NCI-H524 (cell line): Measurements from ENCODE around the gene SNX20.

Experiments
- DNase-seq, 2 experiments: peaks; one replicate each; lab custom pipeline; 2025; lab: John Stamatoyannopoulos, UW

Gene SNX20

DNA sequence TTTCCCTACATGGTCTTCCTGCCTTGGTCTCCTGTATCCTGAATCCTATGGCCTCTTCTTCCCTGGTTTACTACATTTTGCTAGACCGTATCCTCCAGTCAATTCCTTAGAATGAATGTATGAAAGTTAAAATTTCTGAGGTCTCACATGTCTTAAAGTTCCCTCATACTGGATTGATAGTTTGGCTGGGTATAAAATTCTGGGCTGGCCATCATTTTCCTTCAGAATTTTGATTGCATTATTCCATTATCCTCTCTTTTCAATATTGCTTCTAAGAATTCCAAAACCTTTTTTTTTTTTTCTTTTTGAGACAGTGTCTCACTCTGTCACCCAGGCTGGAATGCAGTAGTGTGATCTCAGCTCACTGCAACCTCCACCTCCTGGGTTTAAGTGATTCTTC lies 23.1 kb upstream of the SNX20 start:
- DNase-seq = no peak

DNA sequence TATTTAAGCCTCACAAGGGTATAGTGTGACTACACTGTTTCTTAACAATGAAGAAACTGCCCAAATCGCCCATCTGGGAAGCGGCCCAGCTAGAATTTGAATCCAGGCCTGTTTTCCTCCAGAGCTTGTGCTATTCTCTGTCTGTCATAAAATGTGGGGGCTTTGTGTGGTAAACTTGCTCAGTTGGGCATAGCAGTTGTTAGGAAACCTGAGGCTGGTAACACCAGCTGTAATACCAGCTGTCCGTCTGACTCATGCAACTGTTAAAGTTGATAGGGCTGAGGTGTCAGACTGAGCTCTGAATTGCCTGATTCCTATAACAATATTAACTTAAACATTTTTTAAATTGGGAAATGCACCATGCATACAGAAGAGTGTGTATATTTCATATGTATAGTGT lies 21.6 kb upstream of the SNX20 start:
- peak; percentile 53 to 89 for DNase-seq

DNA sequence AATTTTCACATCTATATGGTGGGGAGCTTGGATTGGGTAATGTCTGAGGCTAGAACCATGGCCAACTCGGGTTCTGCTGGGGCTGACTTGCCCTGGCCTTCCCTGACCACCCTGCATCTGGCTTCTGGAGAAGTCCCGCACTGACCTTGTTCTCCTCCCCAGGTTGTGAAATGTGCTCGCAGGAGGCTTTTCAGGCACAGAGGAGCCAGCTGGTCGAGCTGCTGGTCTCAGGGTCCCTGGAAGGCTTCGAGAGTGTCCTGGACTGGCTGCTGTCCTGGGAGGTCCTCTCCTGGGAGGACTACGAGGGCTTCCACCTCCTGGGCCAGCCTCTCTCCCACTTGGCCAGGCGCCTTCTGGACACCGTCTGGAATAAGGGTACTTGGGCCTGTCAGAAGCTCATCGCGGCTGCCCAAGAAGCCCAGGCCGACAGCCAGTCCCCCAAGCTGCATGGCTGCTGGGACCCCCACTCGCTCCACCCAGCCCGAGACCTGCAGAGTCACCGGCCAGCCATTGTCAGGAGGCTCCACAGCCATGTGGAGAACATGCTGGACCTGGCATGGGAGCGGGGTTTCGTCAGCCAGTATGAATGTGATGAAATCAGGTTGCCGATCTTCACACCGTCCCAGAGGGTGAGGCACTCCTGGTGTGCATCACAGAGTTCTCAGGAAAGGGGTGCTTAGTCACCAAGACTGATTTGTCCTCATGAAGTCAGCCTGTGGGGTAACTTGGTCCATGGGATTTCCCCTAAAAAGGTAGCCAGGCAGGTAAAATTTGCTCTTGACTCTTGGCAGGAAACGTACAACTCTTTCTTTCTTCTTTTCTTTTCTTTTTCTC lies 18.4 kb upstream of the SNX20 start:
- DNase-seq = no peak

DNA sequence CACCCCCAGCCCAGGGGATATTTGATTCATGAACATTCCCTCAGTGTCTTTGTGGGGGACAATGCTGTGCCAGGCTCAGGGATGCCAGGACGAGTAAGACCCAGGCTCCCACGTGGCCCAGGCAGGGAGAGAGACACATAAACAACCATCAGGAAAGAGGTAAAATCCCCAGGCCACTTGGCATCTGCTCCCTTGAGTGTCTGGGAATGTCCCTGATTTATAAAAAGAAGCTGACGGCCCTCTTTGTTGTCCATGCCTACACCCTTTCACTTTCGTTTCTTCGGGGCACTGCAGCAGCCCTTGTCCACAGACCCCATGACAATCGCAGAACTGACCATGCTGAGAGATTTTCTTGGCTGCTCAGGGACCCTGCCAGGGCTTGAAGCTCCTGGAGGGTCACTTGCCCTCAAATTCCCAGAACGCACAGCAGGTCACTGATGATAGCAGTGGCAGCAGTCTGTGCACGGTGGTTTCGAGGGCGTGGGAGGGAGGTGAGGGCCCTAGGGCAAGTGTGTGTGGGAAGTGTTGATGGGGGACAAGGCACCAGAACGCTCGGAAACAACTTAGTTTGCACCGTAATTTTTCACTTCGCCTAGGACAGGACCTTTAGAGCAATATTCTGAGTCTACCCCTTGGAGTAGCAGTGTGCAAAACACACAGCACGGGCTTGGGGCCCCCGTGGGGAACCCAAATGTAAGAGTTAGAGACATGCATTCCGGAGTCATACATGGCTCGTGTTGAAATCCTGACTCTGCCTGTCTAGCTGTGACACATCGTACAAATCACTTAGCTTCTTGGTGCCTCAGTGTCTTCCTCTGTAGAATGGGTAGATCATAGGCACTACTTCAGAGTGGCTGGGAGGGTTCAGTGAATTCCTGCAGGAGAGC lies 17.0 kb upstream of the SNX20 start:
- DNase-seq = no peak

DNA sequence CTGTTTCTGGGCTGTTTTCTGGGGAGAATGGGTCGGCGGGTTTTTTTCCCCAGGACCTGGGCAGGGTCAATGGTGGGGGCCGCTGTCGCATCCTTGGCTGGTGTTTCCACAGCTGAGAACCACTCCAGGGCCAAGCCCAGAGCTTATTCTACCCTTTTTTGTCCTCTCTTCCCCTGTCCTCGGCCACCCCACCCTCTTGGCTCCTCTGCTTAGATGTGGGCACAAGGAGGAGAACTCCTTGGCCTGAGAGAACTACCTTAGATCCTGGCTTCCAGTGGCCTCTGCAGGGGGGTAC lies 16.3 kb upstream of the SNX20 start:
- DNase-seq = no peak

DNA sequence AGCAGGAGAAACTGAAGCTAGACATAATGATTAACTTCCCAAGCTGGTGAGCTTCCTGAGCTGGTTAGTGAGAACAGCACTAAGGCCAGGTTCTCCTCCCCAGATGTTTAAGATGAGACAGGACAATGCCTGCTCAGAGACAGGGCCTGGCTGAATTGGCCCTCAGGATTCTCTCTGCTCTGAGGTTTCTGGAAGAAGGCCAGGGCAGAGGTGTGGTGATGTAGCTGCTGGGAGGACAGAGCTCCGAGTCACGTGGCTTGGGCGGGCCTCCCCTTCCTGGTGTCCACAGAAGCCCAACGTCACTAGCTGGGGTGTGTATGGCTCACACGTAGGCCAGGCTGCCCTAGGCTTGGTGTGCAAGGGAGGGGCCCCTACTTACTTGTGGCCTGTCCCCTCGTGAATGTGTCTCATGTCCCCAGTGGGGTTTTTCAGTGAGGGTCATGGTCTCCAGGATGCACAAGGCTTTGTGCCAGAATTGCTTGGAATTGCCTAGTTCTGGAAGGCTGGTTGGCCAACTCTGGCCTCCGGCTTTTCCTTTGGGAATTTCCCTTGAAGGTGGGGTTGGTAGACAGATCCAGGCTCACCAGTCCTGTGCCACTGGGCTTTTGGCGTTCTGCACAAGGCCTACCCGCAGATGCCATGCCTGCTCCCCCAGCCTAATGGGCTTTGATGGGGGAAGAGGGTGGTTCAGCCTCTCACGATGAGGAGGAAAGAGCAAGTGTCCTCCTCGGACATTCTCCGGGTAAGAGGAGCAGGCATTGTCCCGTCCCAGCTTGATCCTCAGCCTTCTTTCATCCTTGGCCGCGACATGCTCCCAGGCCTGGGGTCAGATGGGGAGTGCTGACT lies 15.7 kb upstream of the SNX20 start:
- DNase-seq = no peak

DNA sequence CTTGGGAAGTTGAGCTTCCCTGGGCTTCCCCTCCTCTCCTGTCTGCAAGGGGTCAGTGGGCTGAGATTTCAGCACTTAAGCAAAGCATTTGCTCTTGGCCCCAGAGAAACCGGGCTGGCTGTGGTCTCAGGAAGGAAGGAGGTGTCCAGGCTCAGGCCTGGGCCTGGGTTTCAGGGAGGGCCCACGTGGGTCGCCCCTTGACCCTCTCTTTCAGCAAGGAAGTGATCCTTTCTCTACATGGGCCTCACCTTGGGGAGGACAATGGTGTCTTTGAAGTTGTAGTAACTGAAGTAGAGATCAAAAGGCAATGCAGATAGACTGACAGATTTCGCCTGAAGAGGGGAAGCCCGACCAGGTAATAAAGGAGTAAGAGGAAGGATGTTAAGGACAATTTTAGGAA lies 15.0 kb upstream of the SNX20 start:
- DNase-seq = no peak

DNA sequence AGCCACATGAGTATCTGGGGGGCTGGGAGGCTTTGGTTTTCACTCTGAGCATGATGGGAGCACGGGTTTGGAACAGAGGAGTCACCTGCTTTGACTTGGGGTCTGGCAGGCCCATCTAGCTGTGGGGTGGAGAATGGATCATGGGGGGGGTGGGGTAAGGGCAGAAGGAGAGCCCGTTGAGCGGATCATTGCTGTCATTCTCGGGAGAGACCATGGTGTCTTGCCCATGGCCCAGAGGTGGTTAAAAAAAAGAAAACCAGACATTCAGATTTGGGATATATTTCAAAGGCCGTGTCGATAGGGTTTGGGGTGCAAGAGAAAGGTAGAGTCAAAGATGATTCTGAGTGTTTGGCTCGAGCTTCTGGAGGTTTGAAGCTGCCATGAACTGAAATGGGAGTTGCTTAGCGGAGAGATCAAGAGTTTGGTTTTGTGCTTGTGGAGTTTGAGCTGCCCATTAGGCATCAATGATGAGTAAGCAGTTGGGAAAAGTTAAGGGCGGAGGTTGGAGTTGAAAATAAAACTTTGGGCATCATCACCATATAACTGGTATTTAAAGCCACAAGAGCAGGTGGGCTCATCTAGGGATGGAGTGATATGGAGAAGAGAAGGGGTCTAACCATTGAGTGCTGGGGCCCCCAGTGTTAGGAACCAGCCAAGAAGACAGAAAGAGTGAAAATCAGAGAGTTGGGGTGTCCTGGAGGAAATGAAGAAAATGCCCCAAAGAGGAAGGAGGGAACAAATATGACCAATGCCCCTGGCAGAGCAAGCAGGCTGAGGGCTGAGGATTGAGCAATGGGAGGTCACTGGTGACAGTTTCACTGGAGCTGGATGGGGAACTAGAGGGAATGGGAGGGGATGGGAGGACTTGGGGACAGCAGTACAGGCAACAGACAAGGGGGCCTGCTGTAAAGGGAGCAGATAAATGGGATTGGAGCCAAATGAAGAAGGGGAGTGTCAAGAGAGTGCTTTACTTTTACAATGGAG lies 14.2 kb upstream of the SNX20 start:
- DNase-seq = no peak

DNA sequence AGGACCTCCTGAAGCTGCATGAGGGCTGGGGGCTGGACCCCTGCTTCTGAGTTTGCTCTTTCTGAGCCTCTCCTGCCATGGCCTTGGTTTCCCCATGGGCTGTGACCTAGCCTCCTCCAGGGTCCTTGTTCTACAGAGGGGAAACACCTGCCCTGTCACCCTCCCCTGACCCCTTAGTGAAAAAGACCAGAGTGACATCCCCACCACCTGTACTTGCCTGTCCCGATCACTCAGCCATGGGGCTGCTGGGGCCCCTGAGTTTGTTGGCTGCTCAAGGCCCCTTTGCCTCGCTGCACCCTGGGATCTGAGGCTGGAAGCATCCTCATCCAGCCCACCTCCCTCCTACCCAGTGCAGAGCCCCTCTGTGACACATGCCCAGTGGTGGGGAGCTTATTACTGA lies 13.1 kb upstream of the SNX20 start:
- DNase-seq = no peak

DNA sequence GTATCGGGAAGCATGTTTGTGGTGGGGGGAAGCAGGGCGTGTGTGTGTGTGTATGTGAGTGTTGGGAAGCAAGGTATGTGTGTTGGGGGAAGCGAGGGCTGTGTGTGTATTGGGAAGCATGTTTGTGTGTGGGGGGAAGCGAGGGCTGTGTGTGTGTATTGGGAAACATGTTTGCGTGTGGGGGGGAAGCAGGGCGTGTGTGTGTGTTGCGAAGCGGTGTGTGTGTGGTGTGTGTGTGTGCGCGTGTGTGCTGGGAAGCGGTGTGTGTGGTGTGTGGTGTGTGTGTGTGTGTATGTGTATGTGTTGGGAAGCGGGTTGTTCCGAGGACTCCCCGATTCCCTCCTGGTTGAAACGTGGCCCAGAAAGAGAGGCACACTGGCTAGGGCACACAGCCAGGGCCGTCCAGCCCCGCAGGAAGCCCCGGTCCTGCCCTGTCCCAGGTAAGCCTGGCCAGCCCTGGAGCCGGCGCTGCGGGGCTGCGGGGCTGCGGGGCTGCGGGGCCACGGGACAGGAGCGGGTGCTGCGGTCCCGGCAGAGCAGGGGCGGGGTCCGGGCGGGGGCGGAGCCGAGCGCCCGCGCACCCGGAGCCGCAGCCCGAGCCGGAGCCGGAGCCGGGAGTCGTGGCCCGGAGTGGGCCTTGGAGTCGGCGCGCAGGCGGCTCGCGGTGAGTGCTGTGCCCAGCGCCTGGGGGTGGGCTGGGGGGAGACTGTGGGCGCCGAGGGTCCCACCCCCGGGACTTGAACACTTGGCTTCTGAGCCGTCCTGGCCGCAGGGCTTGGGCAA lies 12.1 kb upstream of the SNX20 start, which contains the start of gene NOD2:
NOD2 (plus strand) TSS at position 608 of the 783 bp plus-strand sequence. CDS start 5,890 bp downstream, outside the sequence.
- DNase-seq = no peak

DNA sequence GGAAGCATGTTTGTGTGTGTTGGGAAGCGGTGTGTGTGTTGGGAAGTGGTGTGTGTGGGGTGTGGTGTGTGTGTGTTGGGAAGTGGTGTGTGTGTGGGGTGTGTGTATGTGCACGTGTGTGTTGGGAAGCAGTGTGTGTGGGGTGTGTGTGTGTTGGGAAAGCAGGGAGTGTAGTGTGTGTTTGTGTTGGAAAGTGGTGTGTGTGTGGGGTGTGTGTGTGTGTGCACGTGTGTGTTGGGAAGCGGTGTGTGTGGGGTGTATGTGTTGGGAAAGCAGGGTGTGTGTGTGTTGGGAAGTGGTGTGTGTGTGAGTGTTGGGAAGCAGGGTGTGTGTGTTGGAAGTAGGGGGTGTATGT lies 11.5 kb upstream of the SNX20 start:
- DNase-seq = no peak

DNA sequence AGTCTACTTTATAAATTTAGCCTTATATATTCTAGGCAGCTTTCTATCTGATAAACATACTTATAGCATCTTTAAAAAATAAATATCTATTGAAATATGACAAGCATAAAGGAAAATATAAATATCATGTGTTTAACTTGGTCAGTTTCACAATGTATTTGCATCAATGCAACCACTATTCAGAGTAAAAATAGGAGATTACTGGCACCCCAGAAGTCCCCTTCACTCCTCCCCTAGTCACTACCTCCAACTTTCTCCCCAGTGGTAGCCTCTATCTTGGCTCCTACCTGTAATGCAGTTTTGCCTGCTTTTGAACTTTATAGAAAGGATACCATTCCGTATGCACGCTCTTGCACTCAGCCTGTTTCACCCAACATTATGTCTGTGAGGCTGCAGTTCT lies 9.1 kb upstream of the SNX20 start:
- DNase-seq = no peak

DNA sequence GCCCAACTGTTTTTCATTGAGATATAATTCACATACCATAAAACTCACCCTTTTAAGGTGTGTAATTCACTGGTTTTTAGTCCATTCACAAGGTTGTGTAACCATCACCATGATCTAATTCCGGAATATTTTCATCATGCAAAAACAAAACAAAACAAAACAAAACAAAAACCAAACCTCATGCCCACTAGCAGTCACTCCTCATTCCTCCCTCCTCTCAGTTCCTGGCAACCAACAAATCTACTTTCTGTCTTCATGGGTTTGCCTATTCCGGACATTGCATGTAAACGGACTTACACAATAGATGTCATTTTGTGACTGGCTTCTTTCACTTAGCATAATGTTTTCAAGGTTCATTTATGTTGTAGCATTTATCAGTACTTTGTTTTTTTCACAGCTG lies 7.8 kb upstream of the SNX20 start:
- no peak for DNase-seq

DNA sequence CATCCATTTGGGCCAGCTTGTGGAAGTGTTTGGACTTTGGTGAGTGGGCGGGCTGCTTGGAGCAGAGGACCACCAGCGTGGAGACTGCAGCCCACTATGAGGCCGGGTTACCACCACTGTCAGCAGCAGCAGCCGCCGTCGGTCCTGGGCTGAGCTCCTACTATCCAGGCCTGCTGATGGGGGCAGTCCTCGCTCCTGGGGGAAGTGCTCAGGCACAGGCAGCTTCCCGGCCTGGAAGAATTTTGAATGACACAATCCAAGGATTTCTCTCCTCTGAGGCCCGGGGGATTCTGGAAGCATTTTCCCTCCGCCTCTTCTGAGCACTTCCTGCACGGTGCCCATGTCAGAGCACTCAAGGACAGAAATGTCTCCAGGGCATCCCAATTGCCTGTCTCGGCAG lies 7.0 kb upstream of the SNX20 start:
- DNase-seq = no peak

DNA sequence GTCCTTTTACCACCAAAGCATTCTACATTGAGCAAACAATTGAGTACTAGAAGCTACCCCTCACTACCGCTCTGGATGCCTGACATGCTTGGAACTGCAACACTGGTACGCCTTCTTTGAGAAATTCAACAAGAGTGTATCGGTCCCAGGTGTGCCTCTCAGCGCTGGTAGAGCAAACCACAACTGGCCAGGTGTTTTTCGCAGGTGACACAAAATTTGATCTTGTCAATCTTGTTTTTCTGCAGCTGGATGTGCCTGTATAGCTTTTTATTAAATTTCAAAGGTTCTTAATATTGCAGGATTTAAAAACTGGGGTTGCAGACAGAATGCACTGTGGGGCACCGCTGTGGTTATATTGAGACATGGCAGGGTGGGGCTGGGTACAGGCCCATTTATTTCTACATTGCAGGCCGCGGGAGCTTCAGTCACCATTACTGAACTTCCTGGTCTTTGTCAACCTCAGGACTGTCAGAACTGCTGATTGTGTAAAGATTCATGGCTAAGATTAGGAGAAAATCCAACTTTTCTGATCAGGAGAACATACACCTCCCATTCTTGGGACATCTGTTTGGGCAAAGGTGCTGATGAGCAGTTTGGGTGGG lies 4.5 kb upstream of the SNX20 start:
- no peak for DNase-seq

DNA sequence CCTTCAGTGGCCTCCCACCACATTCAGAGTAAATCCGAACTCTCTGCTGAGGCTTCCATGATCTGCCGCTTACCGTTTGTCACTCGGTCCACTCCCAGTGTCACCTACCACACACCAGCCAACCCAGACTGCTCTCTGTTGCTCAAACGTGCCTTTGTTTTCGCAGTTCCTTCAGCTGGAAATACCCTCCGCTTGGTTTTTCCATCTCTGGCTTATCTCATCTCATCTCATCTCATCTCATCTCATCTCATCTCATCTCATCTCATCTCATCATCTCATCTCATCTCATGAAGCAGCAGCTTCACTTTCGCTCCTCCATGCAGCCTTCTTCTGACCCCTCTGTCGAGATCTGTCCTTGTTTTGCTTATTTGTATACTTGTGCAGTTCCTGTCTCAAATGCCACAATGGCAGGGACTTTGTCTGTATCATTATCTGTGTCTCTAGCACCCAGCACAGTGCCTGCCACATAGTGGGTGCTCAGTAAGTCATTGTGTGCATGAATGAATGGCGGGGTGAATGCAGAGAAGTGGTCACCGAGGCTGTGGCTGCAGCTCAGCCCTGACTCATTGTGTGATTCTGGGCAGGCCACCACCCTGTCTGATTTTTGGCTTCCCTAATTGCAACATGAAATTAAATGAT lies 3.8 kb upstream of the SNX20 start:
- DNase-seq = no peak

DNA sequence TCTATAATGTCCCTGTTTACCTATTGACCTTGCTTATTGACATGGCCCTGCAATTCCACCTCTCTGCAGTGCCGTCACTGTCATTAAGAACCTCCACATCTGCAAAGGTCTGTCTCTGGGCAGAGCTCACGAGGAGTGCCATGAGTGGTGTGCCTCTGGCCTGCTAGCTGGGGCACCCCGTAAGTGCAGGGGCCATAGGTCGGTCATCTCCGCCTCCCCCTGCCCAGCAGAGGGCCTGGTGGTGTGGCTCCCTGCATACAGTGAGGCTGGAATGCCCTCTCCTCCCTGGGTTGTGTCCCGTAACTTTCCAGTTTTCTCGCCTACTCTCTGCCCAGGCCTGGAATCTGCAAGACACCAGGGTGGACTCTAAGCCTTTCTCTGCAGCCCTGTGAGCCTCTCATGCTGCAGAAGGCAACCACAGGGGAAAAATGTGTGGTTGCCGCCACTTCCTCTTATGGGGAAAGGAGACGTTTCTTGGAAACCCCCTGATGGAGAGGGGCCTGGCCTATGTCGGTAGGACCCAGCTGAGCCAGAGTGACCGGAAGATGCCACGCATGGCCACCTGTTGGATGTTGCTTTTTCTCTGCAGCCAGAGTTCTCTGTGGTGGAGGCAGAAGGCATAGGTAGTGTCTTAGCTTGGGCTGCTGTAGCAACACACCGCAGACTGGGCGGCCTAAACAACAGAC lies 2.7 kb upstream of the SNX20 start:
- DNase-seq = no peak

DNA sequence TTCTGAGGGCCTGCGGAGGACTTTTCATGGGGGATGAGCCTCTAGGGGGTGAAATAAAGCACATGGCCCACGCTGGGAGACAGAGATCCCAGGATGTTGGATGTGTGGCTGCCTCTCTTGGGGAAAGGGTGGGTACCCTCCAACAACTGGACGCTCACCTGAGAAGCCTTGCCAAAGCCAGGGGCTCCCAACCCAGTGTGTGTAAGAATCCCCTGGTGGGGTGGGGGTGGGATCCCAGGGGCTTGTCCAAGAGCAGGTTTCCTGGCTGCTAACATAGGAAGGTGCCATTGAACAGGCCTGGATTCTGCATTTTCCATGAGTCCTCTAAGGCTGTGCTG lies 587 bp downstream of the SNX20 start:
- no peak for DNase-seq
